Neural crest cell (in vitro differentiated cells): Measurements from ENCODE around the gene PAPPA2. TPM values are rescaled to one million over a fixed set of nuclear protein-coding genes. Genes with fewer than 3 reads are reported as not detected.

Source experiments
- DNase-seq: peaks from one replicate; pipeline ENCODE4 v3.0.0; 2021; ENCODE audit warnings: low read depth, mixed read lengths, low spot score
- H3K27ac Mint-ChIP-seq: one replicate; pipeline ENCODE4 v1.8.0; 2021; ENCODE audit warnings: mild to moderate bottlenecking, mixed read lengths; ENCODE audit not compliant: unreplicated experiment
- H3K27me3 Mint-ChIP-seq: 2 replicates; pipeline ENCODE4 v1.8.0; 2021; ENCODE audit warnings: low read depth, mild to moderate bottlenecking, mixed read lengths
- H3K36me3 Mint-ChIP-seq: 2 replicates; pipeline ENCODE4 v1.8.0; 2021; ENCODE audit warnings: low read depth, mild to moderate bottlenecking, mixed read lengths
- H3K4me1 Mint-ChIP-seq: 2 replicates; pipeline ENCODE4 v1.8.0; 2021; ENCODE audit warnings: mixed read lengths
- H3K4me3 Mint-ChIP-seq: one replicate; pipeline ENCODE4 v1.8.0; 2021; ENCODE audit warnings: mild to moderate bottlenecking, mixed read lengths
- H3K9me3 Mint-ChIP-seq: 2 replicates; pipeline ENCODE4 v1.8.0; 2021; ENCODE audit warnings: mixed read lengths
- CTCF ChIP-seq: fragments of 200-600 bp; sonication (generic); conservative IDR thresholded peaks from 2 replicates; pipeline ENCODE4 v1.5.0; 2021; ENCODE audit warnings: antibody characterized with exemption, mild to moderate bottlenecking
- total RNA-seq: library from RNA; stranded (reverse); gene quantifications from 2 replicates; pipeline ENCODE4 v1.2.1, GENCODE V29; 2021

PAPPA2 gene
- total RNA-seq, 1 donor from 2014 or later, result 0.79 TPM

DNA sequence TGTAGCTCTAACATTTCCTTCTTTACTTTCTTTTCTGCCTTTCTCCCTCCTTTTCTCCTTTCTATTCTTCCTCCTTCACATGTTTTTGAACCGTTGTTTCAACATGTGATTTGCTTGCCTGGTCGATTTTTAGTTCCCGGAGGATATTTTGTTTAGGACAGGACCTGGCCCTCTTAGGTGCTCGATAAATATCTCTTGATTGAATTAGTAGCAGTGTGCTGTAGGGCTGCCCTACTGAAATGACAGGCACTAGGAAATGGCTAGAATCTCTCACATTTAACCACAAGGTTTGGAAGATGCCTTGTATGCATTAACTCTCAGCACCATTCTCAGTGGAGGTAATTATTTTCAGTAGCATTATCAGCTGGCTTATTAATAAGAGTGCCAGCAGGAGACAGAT lies 305.6 kb downstream of the PAPPA2 start:
- H3K27ac Mint-ChIP-seq, result no peak overlapping the region
- peaks cover 3% of the 10 kb centered on the region for H3K27me3 Mint-ChIP-seq
- no peaks in the 10 kb centered on the region for H3K36me3 Mint-ChIP-seq
- H3K4me1 Mint-ChIP-seq, result no peaks in the 10 kb centered on the region
- no peak overlapping the region for H3K4me3 Mint-ChIP-seq
- DNase-seq, result no peak
- H3K9me3 Mint-ChIP-seq, result no peaks in the 10 kb centered on the region
- no peak for TF ChIP-seq CTCF

DNA sequence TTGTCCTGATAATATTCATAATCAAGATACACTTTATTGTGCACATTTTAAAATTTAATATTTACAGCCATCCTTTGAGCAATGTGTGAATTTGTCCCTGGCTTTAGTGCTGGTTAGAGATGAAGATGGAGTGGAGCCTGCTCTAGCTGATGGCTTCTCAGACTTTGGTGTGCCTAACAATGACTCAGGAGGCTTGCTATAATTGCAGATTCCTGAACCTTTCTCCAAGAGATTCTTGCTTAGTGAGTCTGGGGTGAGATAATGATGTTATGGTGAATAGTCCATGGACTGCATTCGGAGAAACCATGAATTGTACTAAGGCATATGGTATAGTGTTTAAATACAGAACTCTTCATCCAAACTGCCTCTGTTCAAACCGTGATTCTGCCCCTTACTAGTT lies 307.1 kb downstream of the PAPPA2 start:
- DNase-seq, result no peak
- Mint-ChIP-seq H3K27ac (no peak overlapping the region), H3K4me3 (no peak overlapping the region), H3K9me3 (no peaks in the 10 kb centered on the region), H3K4me1 (no peaks in the 10 kb centered on the region), H3K27me3 (peaks cover 3% of the 10 kb centered on the region), H3K36me3 (no peaks in the 10 kb centered on the region)
- TF ChIP-seq CTCF, result no peak

DNA sequence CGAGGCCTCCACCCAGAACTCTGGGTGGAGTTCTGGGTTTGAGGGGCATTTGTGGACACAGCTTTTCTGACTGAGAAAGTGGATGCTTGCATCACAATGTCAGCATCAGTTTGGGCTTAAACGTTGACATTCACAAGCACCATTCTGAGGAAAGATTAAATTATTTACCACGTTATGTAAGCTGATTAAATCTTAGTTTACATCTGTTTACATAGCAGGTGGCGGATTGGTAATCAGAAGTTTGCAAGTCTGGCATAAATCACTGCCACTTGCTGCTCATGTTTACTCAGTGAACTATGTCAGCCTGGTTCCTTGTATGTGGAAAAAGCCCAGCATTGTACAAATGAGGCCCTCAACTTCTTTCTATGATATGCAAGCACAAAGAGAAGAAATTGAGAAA lies 310.1 kb downstream of the PAPPA2 start:
- H3K27ac Mint-ChIP-seq, result no peak overlapping the region
- DNase-seq, result no peak
- H3K4me3 Mint-ChIP-seq, result no peak overlapping the region
- no peak for TF ChIP-seq CTCF
- no peaks in the 10 kb centered on the region for H3K9me3 Mint-ChIP-seq
- H3K4me1 Mint-ChIP-seq, result no peaks in the 10 kb centered on the region
- H3K36me3 Mint-ChIP-seq, result no peaks in the 10 kb centered on the region
- H3K27me3 Mint-ChIP-seq, result no peaks in the 10 kb centered on the region

DNA sequence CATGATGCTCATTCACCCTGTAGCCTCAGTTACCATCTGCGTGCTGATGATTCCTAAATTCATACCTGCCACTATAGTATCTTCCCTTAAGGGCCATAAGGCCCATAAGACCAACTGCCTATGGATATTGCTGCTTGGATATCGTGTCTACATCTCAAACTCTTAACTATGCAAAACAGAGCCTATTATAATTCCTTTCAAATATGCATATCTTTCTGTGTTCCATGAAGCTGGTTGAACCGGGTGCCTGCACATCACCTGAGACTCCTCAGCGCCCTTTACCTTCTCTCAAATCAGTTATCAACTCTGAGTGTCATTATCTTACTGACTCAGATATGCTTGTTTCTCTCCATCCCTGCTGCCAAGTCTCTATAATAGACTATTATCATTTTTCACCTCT lies 311.2 kb downstream of the PAPPA2 start:
- Mint-ChIP-seq H3K9me3 (no peaks in the 10 kb centered on the region), H3K4me3 (no peak overlapping the region), H3K27ac (no peak overlapping the region), H3K4me1 (no peaks in the 10 kb centered on the region), H3K36me3 (no peaks in the 10 kb centered on the region), H3K27me3 (no peaks in the 10 kb centered on the region)
- no peak for DNase-seq
- no peak for TF ChIP-seq CTCF

GRCh38 chr1:176775378-176775777 lies 312.4 kb downstream of the PAPPA2 start:
- H3K27ac Mint-ChIP-seq, result no peak overlapping the region
- no peaks in the 10 kb centered on the region for H3K36me3 Mint-ChIP-seq
- no peak overlapping the region for H3K4me3 Mint-ChIP-seq
- TF ChIP-seq CTCF, result no peak
- H3K4me1 Mint-ChIP-seq, result no peaks in the 10 kb centered on the region
- H3K27me3 Mint-ChIP-seq, result no peaks in the 10 kb centered on the region
- no peaks in the 10 kb centered on the region for H3K9me3 Mint-ChIP-seq
- DNase-seq, result no peak

DNA sequence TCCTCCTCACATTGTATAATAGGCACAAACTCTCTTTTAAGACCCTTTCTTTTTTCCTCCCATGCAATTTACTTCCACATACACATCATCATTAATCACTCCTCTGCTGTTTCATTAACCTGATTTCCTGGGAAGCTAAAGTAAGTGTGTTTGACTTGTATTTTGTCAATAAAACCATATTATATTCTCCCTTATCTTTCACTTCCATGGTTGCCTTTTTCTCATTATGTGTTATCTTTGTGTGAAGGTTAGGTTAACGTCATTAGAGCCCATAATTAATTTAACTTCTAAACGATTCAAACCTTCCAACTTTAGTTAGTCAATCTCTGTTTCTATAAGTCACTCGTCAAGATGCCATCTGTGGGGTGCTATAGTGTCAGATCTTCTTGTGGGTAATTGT lies 313.0 kb downstream of the PAPPA2 start:
- Mint-ChIP-seq H3K27me3 (no peaks in the 10 kb centered on the region), H3K4me3 (no peak overlapping the region), H3K4me1 (no peaks in the 10 kb centered on the region), H3K36me3 (no peaks in the 10 kb centered on the region), H3K9me3 (no peaks in the 10 kb centered on the region), H3K27ac (no peak overlapping the region)
- no peak for DNase-seq
- TF ChIP-seq CTCF, result no peak
